Caco-2 (cell line): Measurements from ENCODE around the gene FRRS1L. TPM values are rescaled to one million over a fixed set of nuclear protein-coding genes. Genes with fewer than 3 reads are reported as not detected.
A peak's percentile ranks its signal among the peaks of the same experiment; 100 is the strongest.

Source experiments
- BruUV-seq: library from RNA; stranded (reverse); fragments of 400-500 nt; replicated peaks from 2 replicates; lab custom pipeline; 2021; lab: Mats Ljungman, UMichigan
- CTCF ChIA-PET: fragments of 300-600 bp; sonication (Branson Sonifier 250); formaldehyde crosslinking; loops from one replicate; lab custom pipeline; 2022; ENCODE audit warnings: antibody characterized with exemption; lab: Charles Lee
- POLR2A ChIA-PET: fragments of 300-600 bp; sonication (Branson Sonifier 250); formaldehyde crosslinking; loops from one replicate; lab custom pipeline; 2022; ENCODE audit warnings: antibody characterized with exemption; lab: Charles Lee
- DNase-seq, 2 experiments: peaks; one replicate each; pipeline versions ENCODE4 v3.0.0 to v3.0.0-alpha.2; 2020 to 2022
- H3K27me3 ChIP-seq: replicated peaks from 2 replicates; pipeline ENCODE4 v1.6.0; 2011; ENCODE audit warnings: low read length; ENCODE audit not compliant: control insufficient read depth, insufficient read depth
- H3K36me3 ChIP-seq: 2 replicates; pipeline ENCODE4 v1.5.1; 2011; ENCODE audit warnings: low read length; ENCODE audit not compliant: control insufficient read depth, insufficient read depth
- H3K4me1 ChIP-seq: fragments of 250-450 bp; sonication (Bioruptor Pico); 2 replicates; pipeline ENCODE4 v1.5.1; 2020; ENCODE audit warnings: mild to moderate bottlenecking
- H3K4me3 ChIP-seq: 2 replicates; pipeline ENCODE4 v1.5.1; 2011; ENCODE audit warnings: low read depth, mild to moderate bottlenecking, control low read depth, low read length
- H3K9me3 ChIP-seq: fragments of 250-450 bp; sonication (Bioruptor Pico); 2 replicates; pipeline ENCODE4 v1.5.1; 2020; ENCODE audit warnings: mild to moderate bottlenecking, moderate library complexity
- H3K27ac Mint-ChIP-seq: one replicate; pipeline ENCODE4 v1.8.0; 2022; ENCODE audit warnings: mixed read lengths; ENCODE audit not compliant: unreplicated experiment
- H3K27me3 Mint-ChIP-seq: one replicate; pipeline ENCODE4 v1.8.0; 2022; ENCODE audit warnings: mixed read lengths; ENCODE audit not compliant: insufficient read depth, unreplicated experiment
- H3K36me3 Mint-ChIP-seq: one replicate; pipeline ENCODE4 v1.8.0; 2022; ENCODE audit warnings: mild to moderate bottlenecking, mixed read lengths; ENCODE audit not compliant: insufficient read depth, unreplicated experiment
- H3K4me1 Mint-ChIP-seq: one replicate; pipeline ENCODE4 v1.8.0; 2022; ENCODE audit warnings: low read depth, mixed read lengths; ENCODE audit not compliant: unreplicated experiment
- H3K4me3 Mint-ChIP-seq: one replicate; pipeline ENCODE4 v1.8.0; 2022; ENCODE audit warnings: mild to moderate bottlenecking, moderate library complexity, mixed read lengths; ENCODE audit not compliant: unreplicated experiment
- H3K9me3 Mint-ChIP-seq: one replicate; pipeline ENCODE4 v1.8.0; 2022; ENCODE audit warnings: mixed read lengths; ENCODE audit not compliant: unreplicated experiment
- CTCF ChIP-seq, 2 experiments: fragments of 200-600 bp in 1 of 2; IDR thresholded peaks; 1 replicate in 1 of 2; 2 replicates in 1 of 2; pipeline versions ENCODE4 v1.5.1 to v1.8.0; 2011 to 2022; ENCODE audit warnings: antibody characterized with exemption in 1 of 2, control low read depth in 1 of 2, inconsistent platforms in 1 of 2, low read depth in 1 of 2, low read length in 1 of 2, mild to moderate bottlenecking in 1 of 2, moderate library complexity in 1 of 2; ENCODE audit not compliant: insufficient read depth in 1 of 2, severe bottlenecking in 1 of 2, unreplicated experiment in 1 of 2
- intact Hi-C: fragments of 100-400 bp; cut with micrococcal nuclease; formaldehyde crosslinking; loops from one replicate; pipeline ENCODE4 v1.10.0; 2022; ENCODE audit not compliant: unreplicated experiment
- total RNA-seq: library from RNA; stranded (reverse); gene quantifications from 2 replicates; pipeline ENCODE4 v1.2.3, GENCODE V29; 2022

The FRRS1L gene
- total RNA-seq, 1 experiment from 2014 or later = not detected

GRCh38 chr9:109145051-109145450 is 22.0 kb downstream of the FRRS1L start:
- no peaks in the 10 kb centered on the region for H3K4me1 Mint-ChIP-seq
- no peaks in the 10 kb centered on the region for H3K36me3 Mint-ChIP-seq
- Histone ChIP-seq H3K9me3 (no peaks in the 10 kb centered on the region), H3K27me3 (no peaks in the 10 kb centered on the region), H3K36me3 (no peaks in the 10 kb centered on the region), H3K4me1 (no peaks in the 10 kb centered on the region), H3K4me3 (no peak overlapping the region)
- no peak for TF ChIP-seq CTCF (IDR thresholded peaks at IDR 0.05; ENCODE audit: insufficient read depth in 1 of 2, low read depth in 1 of 2, low read length in 1 of 2, severe bottlenecking in 1 of 2, unreplicated experiment in 1 of 2)
- peak in 1 of 2 experiments; percentile 14 for DNase-seq
- BruUV-seq = no TSS peak
- ChIA-PET POLR2A (no interaction called here), CTCF (no interaction called here)
- H3K9me3 Mint-ChIP-seq = no peaks in the 10 kb centered on the region
- intact Hi-C loops = no loop called here
- H3K27me3 Mint-ChIP-seq = no peaks in the 10 kb centered on the region
- H3K27ac Mint-ChIP-seq = no peak overlapping the region
- H3K4me3 Mint-ChIP-seq = no peak overlapping the region

- intact Hi-C loops = no loop called here
- no peaks in the 10 kb centered on the region for H3K27me3 Mint-ChIP-seq
- H3K9me3 Mint-ChIP-seq = no peaks in the 10 kb centered on the region
- no peak overlapping the region for H3K4me3 Mint-ChIP-seq
- POLR2A ChIA-PET = no interaction called here
- H3K36me3 Mint-ChIP-seq = no peaks in the 10 kb centered on the region
- H3K4me1 Mint-ChIP-seq = no peaks in the 10 kb centered on the region
- TF ChIP-seq CTCF (IDR thresholded peaks at IDR 0.05; ENCODE audit: insufficient read depth in 1 of 2, low read depth in 1 of 2, low read length in 1 of 2, severe bottlenecking in 1 of 2, unreplicated experiment in 1 of 2) = peak; percentile 30 to 38
- peak; percentile 37 to 61 for DNase-seq
- H3K27me3 ChIP-seq = no peaks in the 10 kb centered on the region
- H3K27ac Mint-ChIP-seq = no peak overlapping the region
- H3K4me1 ChIP-seq = no peaks in the 10 kb centered on the region
- no TSS peak for BruUV-seq
- H3K4me3 ChIP-seq = no peak overlapping the region
- CTCF ChIA-PET = interaction anchor here (0.6 kb wide), 1 partner anchor 24 kb away, joined by 3 read pairs; the partner anchor contains the start of gene TMEM245
- H3K9me3 ChIP-seq = no peaks in the 10 kb centered on the region
- H3K36me3 ChIP-seq = no peaks in the 10 kb centered on the region
These were observed 23.0 kb downstream of the FRRS1L start for GRCh38 chr9:109143881-109144562.

GRCh38 chr9:109141375-109141774 is 25.7 kb downstream of the FRRS1L start:
- no peak for DNase-seq
- no peaks in the 10 kb centered on the region for H3K4me1 Mint-ChIP-seq
- TF ChIP-seq CTCF (IDR thresholded peaks at IDR 0.05; ENCODE audit: insufficient read depth in 1 of 2, low read depth in 1 of 2, low read length in 1 of 2, severe bottlenecking in 1 of 2, unreplicated experiment in 1 of 2) = no peak
- intact Hi-C loops = no loop called here
- H3K27ac Mint-ChIP-seq = no peak overlapping the region
- ChIA-PET CTCF (no interaction called here), POLR2A (no interaction called here)
- no peak overlapping the region for H3K4me3 Mint-ChIP-seq
- no TSS peak for BruUV-seq
- H3K4me1 ChIP-seq = no peaks in the 10 kb centered on the region
- H3K36me3 Mint-ChIP-seq = no peaks in the 10 kb centered on the region
- H3K27me3 ChIP-seq = no peaks in the 10 kb centered on the region
- no peaks in the 10 kb centered on the region for H3K36me3 ChIP-seq
- H3K9me3 Mint-ChIP-seq = no peaks in the 10 kb centered on the region
- no peaks in the 10 kb centered on the region for H3K9me3 ChIP-seq
- H3K27me3 Mint-ChIP-seq = no peaks in the 10 kb centered on the region
- no peak overlapping the region for H3K4me3 ChIP-seq
